Measurements from ENCODE around the gene MTMR2. TPM values are rescaled to one million over a fixed set of nuclear protein-coding genes. Genes with fewer than 3 reads are reported as not detected.

MTMR2 gene
- total RNA-seq, 1 experiment from 2014 or later = 59.0 TPM

GRCh38 chr11:95948637-95949036, 24.7 kb upstream of the MTMR2 start:
- H3K79me2 ChIP-seq (ENCODE audit: insufficient read depth, low read length) = no peaks in the 10 kb centered on the region
- no peak overlapping the region for H4K8ac ChIP-seq (replicated peaks; ENCODE audit: insufficient read length, low read depth, low read length)
- H2BK120ac ChIP-seq (ENCODE audit: low read depth, low read length, poor library complexity, severe bottlenecking) = no peak overlapping the region
- no peak overlapping the region for H2BK15ac ChIP-seq (ENCODE audit: low read depth, low read length)
- H3K56ac ChIP-seq (ENCODE audit: insufficient read length, low read depth, low read length) = no peak overlapping the region
- H3K27me3 ChIP-seq (ENCODE audit: insufficient read depth, low read length) = no peaks in the 10 kb centered on the region
- H2BK20ac ChIP-seq (ENCODE audit: low read depth, low read length, poor library complexity, severe bottlenecking) = no peak overlapping the region
- H3K4me1 ChIP-seq (ENCODE audit: insufficient read depth, low read length) = no peaks in the 10 kb centered on the region
- H4K91ac ChIP-seq (ENCODE audit: insufficient read length, low read depth, low read length) = no peak overlapping the region
- no peak for TF ChIP-seq CTCF (conservative IDR thresholded peaks at IDR 0.05)
- H3K27ac ChIP-seq (ENCODE audit: insufficient read length, low read depth, low read length) = no peak overlapping the region
- H3K9me3 ChIP-seq (ENCODE audit: control insufficient read depth, low read depth, low read length) = peaks cover 27% of the 10 kb centered on the region
- no peak overlapping the region for H3T11ph ChIP-seq (ENCODE audit: low read length)
- H3K18ac ChIP-seq (ENCODE audit: insufficient read length, low read depth, low read length) = no peak overlapping the region
- no peaks in the 10 kb centered on the region for H3K23me2 ChIP-seq (ENCODE audit: insufficient read length, low read depth, low read length, poor library complexity, severe bottlenecking)
- H3K14ac ChIP-seq (ENCODE audit: insufficient read depth, low read length) = no peak overlapping the region
- DNase-seq = no peak
- H2AFZ ChIP-seq (ENCODE audit: low read length) = no peak overlapping the region
- no peak overlapping the region for H4K5ac ChIP-seq (ENCODE audit: insufficient read length, low read depth, low read length)
- H3K4me1 Mint-ChIP-seq = no peaks in the 10 kb centered on the region
- no peaks in the 10 kb centered on the region for H3K79me1 ChIP-seq (ENCODE audit: insufficient read depth, low read depth, low read length, poor library complexity, severe bottlenecking)
- H3K36me3 Mint-ChIP-seq (ENCODE audit: insufficient read depth in 1 of 3, low read depth in 3 of 3) = peaks cover 18 to 40% (median 30%) of the 10 kb centered on the region in 3 experiments
- H2BK12ac ChIP-seq (ENCODE audit: insufficient read length, low read depth, low read length) = no peak overlapping the region
- H3K9me3 Mint-ChIP-seq = peaks cover 45 to 52% of the 10 kb centered on the region in 2 experiments
- H4K20me1 ChIP-seq (ENCODE audit: control insufficient read depth, insufficient read depth, insufficient read length) = no peaks in the 10 kb centered on the region
- no peak overlapping the region for H2AK5ac ChIP-seq (ENCODE audit: insufficient read length, low read length)
- H3K23ac ChIP-seq (ENCODE audit: insufficient read length, low read depth, low read length) = no peak overlapping the region
- H3K4ac ChIP-seq (ENCODE audit: low read depth, low read length) = no peak overlapping the region
- no peak overlapping the region for H3K4me3 Mint-ChIP-seq
- no CpG with 5 or more reads among the region's 3 CpGs for WGBS (ENCODE audit: extremely low coverage, insufficient read length, low lambda C conversion rate)
- no peak overlapping the region for H2BK5ac ChIP-seq (ENCODE audit: insufficient read length, low read length)
- no peak overlapping the region for H3K4me2 ChIP-seq (ENCODE audit: insufficient read depth, insufficient read length, low read length)
- H3K9ac ChIP-seq (ENCODE audit: extremely low read depth, insufficient read length, low read length) = no peak overlapping the region
- peaks cover 2% of the 10 kb centered on the region; the same call in 1 of the 2 replicates for H3K27me3 Mint-ChIP-seq (ENCODE audit: low read depth)
- no peak overlapping the region; a peak in 1 of 7 replicates for H3K27ac Mint-ChIP-seq

Data from H9 (cell line).